ENCODE results near the gene ADSS1. TPM values are rescaled to one million over a fixed set of nuclear protein-coding genes. Genes with fewer than 3 reads are reported as not detected.

The ADSS1 gene
- total and polyA plus RNA-seq, 9 donors: 2.6 to 9.8 (median 4.1) TPM

- no peaks in the 10 kb centered on the region for H3K27me3 ChIP-seq
Observed at GRCh38 chr14:104783484-104784217, 59.6 kb downstream of the ADSS1 start.

GRCh38 chr14:104784218-104784568, 60.2 kb downstream of the ADSS1 start:
- WGBS, 3 donors: 80 to 92% (median 82%) methylated on average over 8 to 9 of the region's 9 CpGs
- DNase-seq: no peak
- H3K27ac ChIP-seq: no peak overlapping the region

More at GRCh38 chr14:104783484-104784217, 59.6 kb downstream of the ADSS1 start:
- no peak for TF ChIP-seq EP300 (IDR thresholded peaks at IDR 0.05)
- intact Hi-C loops (cut with DNase I): no loop called here
- Histone ChIP-seq H3K27ac (no peak overlapping the region), H3K4me3 (no peak overlapping the region), H3K36me3 (no peaks in the 10 kb centered on the region), H3K4me1 (ENCODE audit: insufficient read depth) (peaks cover 8% of the 10 kb centered on the region), H3K9me3 (no peaks in the 10 kb centered on the region)
- no peak for DNase-seq
- 91 to 93% (median 91%) methylated on average over 12 to 16 of the region's 16 CpGs for whole genome bisulfite sequencing, 3 donors

GRCh38 chr14:104784846-104785707, 61.0 kb downstream of the ADSS1 start:
- no peak for DNase-seq
- WGBS, 3 donors: 78 to 83% (median 80%) methylated on average over 32 to 36 of the region's 36 CpGs
- H3K9me3 ChIP-seq: no peaks in the 10 kb centered on the region
- H3K36me3 ChIP-seq: no peaks in the 10 kb centered on the region
- TF ChIP-seq EP300 (IDR thresholded peaks at IDR 0.05) (no peak), CTCF (IDR thresholded peaks at IDR 0.05) (no peak), POLR2A (IDR thresholded peaks at IDR 0.05) (no peak)
- H3K4me1 ChIP-seq (ENCODE audit: insufficient read depth): peaks cover 13% of the 10 kb centered on the region
- H3K27me3 ChIP-seq: no peaks in the 10 kb centered on the region
- no peak overlapping the region for H3K4me3 ChIP-seq
- no peak overlapping the region for H3K27ac ChIP-seq
- intact Hi-C loops (cut with DNase I): loop anchor here in 2 of 4 donors (5.0 kb wide), 1 partner anchor 37 kb away; no protein-coding TSS in a partner anchor

More at GRCh38 chr14:104784218-104784568, 60.2 kb downstream of the ADSS1 start:
- TF ChIP-seq EP300 (IDR thresholded peaks at IDR 0.05) (no peak), CTCF (IDR thresholded peaks at IDR 0.05) (no peak), POLR2A (IDR thresholded peaks at IDR 0.05) (no peak)
- peaks cover 13% of the 10 kb centered on the region for H3K4me1 ChIP-seq (ENCODE audit: insufficient read depth)
- H3K36me3 ChIP-seq: no peaks in the 10 kb centered on the region
- H3K9me3 ChIP-seq: no peaks in the 10 kb centered on the region
- no peak overlapping the region for H3K4me3 ChIP-seq
- intact Hi-C loops (cut with DNase I): no loop called here
- H3K27me3 ChIP-seq: no peaks in the 10 kb centered on the region

- Histone ChIP-seq H3K27me3 (no peaks in the 10 kb centered on the region), H3K4me3 (no peak overlapping the region), H3K36me3 (no peaks in the 10 kb centered on the region), H3K4me1 (ENCODE audit: insufficient read depth) (peaks cover 13% of the 10 kb centered on the region), H3K9me3 (no peaks in the 10 kb centered on the region), H3K27ac (no peak overlapping the region)
- intact Hi-C loops (cut with DNase I): loop anchor here in 2 of 4 donors (5.0 kb wide), 1 partner anchor 37 kb away; no protein-coding TSS in a partner anchor
- TF ChIP-seq EP300 (IDR thresholded peaks at IDR 0.05) (no peak), CTCF (IDR thresholded peaks at IDR 0.05) (no peak), POLR2A (IDR thresholded peaks at IDR 0.05) (no peak)
- 86 to 92% (median 87%) methylated on average over 13 of the region's 13 CpGs for WGBS, 3 donors
- DNase-seq: no peak
Observed at GRCh38 chr14:104785708-104786080, 61.7 kb downstream of the ADSS1 start.
